ENCODE measurements around the gene SPRR2F. TPM values are rescaled to one million over a fixed set of nuclear protein-coding genes. Genes with fewer than 3 reads are reported as not detected.

Gene SPRR2F
- total and polyA plus RNA-seq, 2 donors (not counting 3 experiments of a cell fraction or from before 2014, with no cell fraction given), result not detected

DNA sequence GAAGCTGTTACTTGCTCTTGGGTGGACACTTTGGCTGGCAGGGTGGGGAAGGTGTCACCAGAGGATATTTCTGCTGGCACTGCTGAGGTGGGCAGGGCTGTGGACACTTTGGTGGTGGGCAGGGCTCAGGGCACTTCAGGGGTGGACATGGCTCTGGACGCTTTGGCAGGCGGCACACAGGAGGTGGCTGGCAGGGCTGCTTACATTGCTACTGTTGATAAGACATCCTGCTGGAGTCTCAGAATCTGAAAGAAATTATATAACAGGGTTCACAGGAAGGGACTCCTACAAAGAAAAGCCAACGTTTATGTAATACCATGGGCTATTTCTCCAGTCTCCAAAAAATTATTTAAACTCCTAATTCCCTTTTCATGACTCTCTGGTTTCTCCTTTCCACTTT lies 27.2 kb upstream of the SPRR2F start:
- BruUV-seq (replicated peaks), result no TSS peak
- H3K9ac ChIP-seq (replicated peaks; ENCODE audit: extremely low read depth, insufficient read depth, low read length), result no peak overlapping the region
- H3K4me3 ChIP-seq (replicated peaks in 1 of 3; ENCODE audit: insufficient read depth in 1 of 3, low read depth in 1 of 3, low read length in 3 of 3), result no peak overlapping the region
- DNase-seq (ENCODE audit: low read depth, low spot score) (no peak), FAIRE-seq (no peak)
- no peaks in the 10 kb centered on the region for H3K79me2 ChIP-seq (ENCODE audit: control insufficient read depth, insufficient read depth, low read length)
- H3K27me3 ChIP-seq (ENCODE audit: control insufficient read depth in 2 of 2, insufficient read depth in 2 of 2, low read length in 2 of 2), result no peaks in the 10 kb centered on the region
- POLR2A ChIA-PET, result no interaction called here
- no peak overlapping the region for H3K4me2 ChIP-seq (ENCODE audit: insufficient read depth, low read length)
- no peaks in the 10 kb centered on the region for H3K4me1 ChIP-seq (ENCODE audit: control insufficient read depth, extremely low read depth, insufficient read depth, low read length)
- no peaks in the 10 kb centered on the region for H3K36me3 ChIP-seq (ENCODE audit: control insufficient read depth in 2 of 2, extremely low read depth in 1 of 2, insufficient read depth in 2 of 2, low read length in 2 of 2)
- dilution Hi-C loops (cut with MboI; ENCODE audit: extremely low pct_ligation_motif_present, low sequenced_read_pairs) (no loop called here), intact Hi-C loops (cut with micrococcal nuclease) (no loop called here)
- no peak overlapping the region for H2AFZ ChIP-seq (ENCODE audit: low read depth, low read length)
- no peaks in the 10 kb centered on the region for H3K9me3 ChIP-seq (replicated peaks; ENCODE audit: control insufficient read depth, insufficient read depth, low read length)
- CTCF ChIA-PET, result no interaction called here
- H3K27ac ChIP-seq (ENCODE audit: insufficient read depth, low read depth, low read length), result no peak overlapping the region
- H3K9me1 ChIP-seq (replicated peaks; ENCODE audit: control insufficient read depth, extremely low read depth, insufficient read depth, low read length), result no peaks in the 10 kb centered on the region
- no peaks in the 10 kb centered on the region for H4K20me1 ChIP-seq (replicated peaks; ENCODE audit: control insufficient read depth, extremely low read depth, insufficient read depth, low read length)
- TF ChIP-seq EZH2 (IDR thresholded peaks at IDR 0.05; ENCODE audit: borderline replicate concordance, low read depth, low read length, severe bottlenecking) (no peak), POLR2A (IDR thresholded peaks at IDR 0.05; ENCODE audit: low read depth, low read length) (no peak), MYC (IDR thresholded peaks at IDR 0.05; ENCODE audit: low read depth, low read length) (no peak), JUN (IDR thresholded peaks at IDR 0.05; ENCODE audit: borderline replicate concordance, insufficient read depth, insufficient read length, low read depth) (no peak), POLR2AphosphoS5 (IDR thresholded peaks at IDR 0.05; ENCODE audit: insufficient read depth, low read depth, low read length) (no peak)
- TF ChIP-seq, protein P1, sequence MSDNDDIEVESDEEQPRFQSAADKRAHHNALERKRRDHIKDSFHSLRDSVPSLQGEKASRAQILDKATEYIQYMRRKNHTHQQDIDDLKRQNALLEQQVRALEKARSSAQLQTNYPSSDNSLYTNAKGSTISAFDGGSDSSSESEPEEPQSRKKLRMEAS (IDR thresholded peaks at IDR 0.05; ENCODE audit: insufficient read depth, insufficient read length), result no peak
- TF ChIP-seq, protein P2, sequence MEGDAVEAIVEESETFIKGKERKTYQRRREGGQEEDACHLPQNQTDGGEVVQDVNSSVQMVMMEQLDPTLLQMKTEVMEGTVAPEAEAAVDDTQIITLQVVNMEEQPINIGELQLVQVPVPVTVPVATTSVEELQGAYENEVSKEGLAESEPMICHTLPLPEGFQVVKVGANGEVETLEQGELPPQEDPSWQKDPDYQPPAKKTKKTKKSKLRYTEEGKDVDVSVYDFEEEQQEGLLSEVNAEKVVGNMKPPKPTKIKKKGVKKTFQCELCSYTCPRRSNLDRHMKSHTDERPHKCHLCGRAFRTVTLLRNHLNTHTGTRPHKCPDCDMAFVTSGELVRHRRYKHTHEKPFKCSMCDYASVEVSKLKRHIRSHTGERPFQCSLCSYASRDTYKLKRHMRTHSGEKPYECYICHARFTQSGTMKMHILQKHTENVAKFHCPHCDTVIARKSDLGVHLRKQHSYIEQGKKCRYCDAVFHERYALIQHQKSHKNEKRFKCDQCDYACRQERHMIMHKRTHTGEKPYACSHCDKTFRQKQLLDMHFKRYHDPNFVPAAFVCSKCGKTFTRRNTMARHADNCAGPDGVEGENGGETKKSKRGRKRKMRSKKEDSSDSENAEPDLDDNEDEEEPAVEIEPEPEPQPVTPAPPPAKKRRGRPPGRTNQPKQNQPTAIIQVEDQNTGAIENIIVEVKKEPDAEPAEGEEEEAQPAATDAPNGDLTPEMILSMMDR (IDR thresholded peaks at IDR 0.05; ENCODE audit: extremely low read depth in 1 of 2, insufficient read depth in 1 of 2, low read depth in 1 of 2, low read length in 2 of 2), result no peak
